Mucosa of descending colon (tissue), 3 donors: ENCODE results near the gene TMEM151B. TPM values are rescaled to one million over a fixed set of nuclear protein-coding genes. Genes with fewer than 3 reads are reported as not detected.
A peak's percentile ranks its signal among the peaks of the same experiment; 100 is the strongest.

Experiments used
- ATAC-seq: fragments of 200-7000 bp; cut with Tn5 transposase; one replicate; pipeline ENCODE4 v1.9.1; 2020; ENCODE audit warnings: mild to moderate bottlenecking, moderate library complexity
- DNase-seq, 3 donors: peaks; one replicate each; pipeline ENCODE4 v3.0.0-alpha.2; 2020
- H3K36me3 ChIP-seq: fragments of 200-600 bp; one replicate; pipeline ENCODE4 v1.8.0; 2021; ENCODE audit warnings: low read depth, mild to moderate bottlenecking
- H3K4me1 ChIP-seq: fragments of 200-600 bp; one replicate; pipeline ENCODE4 v1.8.0; 2021; ENCODE audit warnings: low read depth, mild to moderate bottlenecking
- H3K4me3 ChIP-seq: fragments of 200-600 bp; one replicate; pipeline ENCODE4 v1.8.0; 2021; ENCODE audit warnings: mild to moderate bottlenecking
- H3K9me3 ChIP-seq: fragments of 200-600 bp; one replicate; pipeline ENCODE4 v1.8.0; 2021; ENCODE audit warnings: mild to moderate bottlenecking
- CTCF ChIP-seq: fragments of 200-600 bp; IDR thresholded peaks from one replicate; pipeline ENCODE4 v1.8.0; 2022; ENCODE audit warnings: antibody characterized with exemption, mild to moderate bottlenecking
- intact Hi-C, 2 donors: fragments of 100-400 bp; cut with DNase I in 1 of 2; cut with micrococcal nuclease in 1 of 2; formaldehyde crosslinking; loops; one replicate each; pipeline versions ENCODE4 v1.11.0 to v1.11.1; 2022; cut with DNase I, micrococcal nuclease
- total RNA-seq, 3 donors: library from RNA; stranded (reverse); fragmentation: NEBNext Ultra II Directional in 2 of 3; extraction: Animal tissue kit (Norgen Biotek cat#: 25700) in 2 of 3; gene quantifications; one replicate each; pipeline versions ENCODE4 v1.2.1 to v1.2.4, GENCODE V29; 2021 to 2023
- donor health status: DM: no; HTN: no; CAD: no; lungs with moderate emphysema.
- donor health status: DM: no; HTN: no; CAD: no.
- donor health status: DM: no; HTN: yes; CAD: no.

The TMEM151B gene
- total RNA-seq, 3 donors from 2014 or later = 0.17 to 1.4 (median 0.31) TPM

- Histone ChIP-seq H3K4me3 (no peak overlapping the region), H3K9me3 (no peaks in the 10 kb centered on the region), H3K4me1 (peaks cover 13% of the 10 kb centered on the region), H3K36me3 (no peaks in the 10 kb centered on the region)
- peak; percentile 44 for ATAC-seq
- intact Hi-C loops = loop anchor here (5.0 kb wide), 1 partner anchor 69 kb away; no protein-coding TSS in a partner anchor
- peak; percentile 85 for TF ChIP-seq CTCF
- peak in 1 of 3 donors; percentile 83 for DNase-seq
Measured at GRCh38 chr6:44268095-44268628, 2.1 kb upstream of the TMEM151B start.

- no peak for DNase-seq
- ATAC-seq = no peak
- Histone ChIP-seq H3K9me3 (no peaks in the 10 kb centered on the region), H3K4me1 (peaks cover 2% of the 10 kb centered on the region), H3K36me3 (no peaks in the 10 kb centered on the region), H3K4me3 (no peak overlapping the region)
- no peak for TF ChIP-seq CTCF
- intact Hi-C loops = loop anchor here (5.0 kb wide), 1 partner anchor 68 kb away; no protein-coding TSS in a partner anchor
Measured at GRCh38 chr6:44269178-44269920, 901 bp upstream of the TMEM151B start.

GRCh38 chr6:44270526-44271405 lies 516 bp downstream of the TMEM151B start:
- DNase-seq = no peak
- no peaks in the 10 kb centered on the region for H3K9me3 ChIP-seq
- H3K36me3 ChIP-seq = no peaks in the 10 kb centered on the region
- intact Hi-C loops = no loop called here
- ATAC-seq = no peak
- no peak for TF ChIP-seq CTCF
- no peaks in the 10 kb centered on the region for H3K4me1 ChIP-seq
- H3K4me3 ChIP-seq = no peak overlapping the region

GRCh38 chr6:44271406-44271723 lies 1.1 kb downstream of the TMEM151B start:
- Histone ChIP-seq H3K36me3 (no peaks in the 10 kb centered on the region), H3K4me1 (no peaks in the 10 kb centered on the region), H3K9me3 (no peaks in the 10 kb centered on the region), H3K4me3 (no peak overlapping the region)
- intact Hi-C loops = no loop called here
- TF ChIP-seq CTCF = no peak
- ATAC-seq = no peak
- no peak for DNase-seq

GRCh38 chr6:44271914-44272313 lies 1.7 kb downstream of the TMEM151B start:
- intact Hi-C loops = no loop called here
- Histone ChIP-seq H3K4me3 (no peak overlapping the region), H3K4me1 (no peaks in the 10 kb centered on the region), H3K36me3 (no peaks in the 10 kb centered on the region), H3K9me3 (no peaks in the 10 kb centered on the region)
- TF ChIP-seq CTCF = no peak
- DNase-seq (no peak), ATAC-seq (no peak)
